GM12878 (cell line): ENCODE data around the gene RASAL2. TPM values are rescaled to one million over a fixed set of nuclear protein-coding genes. Genes with fewer than 3 reads are reported as not detected.

Experiments
- ATAC-seq: fragments of 200-7000 bp; cut with Tn5 transposase; 3 replicates; pipeline ENCODE4 v1.9.1; 2020; ENCODE audit warnings: mild to moderate bottlenecking, moderate library complexity
- BruUV-seq: library from RNA; stranded (reverse); fragments of 400-500 nt; replicated peaks from 2 replicates; lab custom pipeline; 2021; lab: Mats Ljungman, UMichigan
- CTCF ChIA-PET: fragments of 300-600 bp; sonication (Branson Sonifier 250); formaldehyde crosslinking; extraction: SDS; loops from one replicate; lab custom pipeline; 2021; ENCODE audit warnings: inconsistent platforms; lab: Yijun Ruan, JAX
- POLR2A ChIA-PET: fragments of 350-600 bp; formaldehyde crosslinking; extraction: SDS; loops from one replicate; lab custom pipeline; 2021; ENCODE audit warnings: inconsistent platforms; lab: Charles Lee
- RAD21 ChIA-PET: fragments of 300-600 bp; sonication (Branson Sonifier 250); formaldehyde crosslinking; loops from one replicate; lab custom pipeline; 2023; ENCODE audit warnings: antibody characterized with exemption; ENCODE audit not compliant: unreplicated experiment; lab: Charles Lee
- SMC1A ChIA-PET: fragments of 300-600 bp; sonication (Branson Sonifier 250); formaldehyde crosslinking; loops from one replicate; lab custom pipeline; 2023; ENCODE audit not compliant: unreplicated experiment, uncharacterized antibody; lab: Charles Lee
- DNase-seq: peaks from one replicate; pipeline ENCODE4 v3.0.0-alpha.2; 2011; ENCODE audit warnings: low read depth, low spot score
- FAIRE-seq: peaks from 3 replicates; lab custom pipeline; 2011; peaks lifted over from hg19 to GRCh38; lab: Jason Lieb, UNC
- H2AFZ ChIP-seq: 2 replicates; pipeline ENCODE4 v1.6.0; 2011; ENCODE audit warnings: low read depth, low read length, control low read depth; ENCODE audit not compliant: control insufficient read depth
- H3K27ac ChIP-seq: 2 replicates; pipeline ENCODE4 v1.5.1; 2011; ENCODE audit warnings: control low read depth; ENCODE audit not compliant: control insufficient read depth, insufficient read depth
- H3K27me3 ChIP-seq, 2 experiments: replicated peaks in 1 of 2; 2 replicates each; pipeline versions ENCODE4 v1.6.0 to v1.6.1; 2011; ENCODE audit warnings: low read length in 1 of 2; ENCODE audit not compliant: control insufficient read depth in 2 of 2, insufficient read depth in 2 of 2
- H3K36me3 ChIP-seq, 2 experiments: 2 replicates each; pipeline ENCODE4 v1.5.1; 2011; ENCODE audit warnings: low read length in 1 of 2; ENCODE audit not compliant: control insufficient read depth in 2 of 2, insufficient read depth in 2 of 2
- H3K4me1 ChIP-seq: 2 replicates; pipeline ENCODE4 v1.6.1; 2011; ENCODE audit warnings: mild to moderate bottlenecking, low read length, moderate library complexity, mixed read lengths; ENCODE audit not compliant: control insufficient read depth, insufficient read depth
- H3K4me2 ChIP-seq: 2 replicates; pipeline ENCODE4 v1.6.0; 2011; ENCODE audit warnings: control low read depth; ENCODE audit not compliant: control insufficient read depth, insufficient read depth
- H3K4me3 ChIP-seq: fragments of 200-600 bp; sonication (generic); 2 replicates; pipeline ENCODE4 v1.5.1; 2016
- H3K79me2 ChIP-seq: 2 replicates; pipeline ENCODE4 v1.6.0; 2011; ENCODE audit warnings: low read length; ENCODE audit not compliant: control insufficient read depth, insufficient read depth
- H3K9ac ChIP-seq: 2 replicates; pipeline ENCODE4 v1.8.0; 2011; ENCODE audit warnings: low read length, control low read depth, mixed read lengths; ENCODE audit not compliant: control insufficient read depth, insufficient read depth
- H3K9me3 ChIP-seq: replicated peaks from 3 replicates; pipeline ENCODE4 v1.5.1; 2011; ENCODE audit warnings: mild to moderate bottlenecking, low read length; ENCODE audit not compliant: control insufficient read depth, insufficient read depth
- H4K20me1 ChIP-seq: 2 replicates; pipeline ENCODE4 v1.6.0; 2011; ENCODE audit not compliant: control insufficient read depth, insufficient read depth
- BCL3 ChIP-seq: IDR thresholded peaks from 2 replicates; pipeline ENCODE4 v1.6.1; 2011; ENCODE audit warnings: borderline replicate concordance, low read depth, mild to moderate bottlenecking, moderate library complexity, low read length; ENCODE audit not compliant: insufficient read depth, poor library complexity, severe bottlenecking
- GATAD2B ChIP-seq: fragments of 450-650 bp; conservative IDR thresholded peaks from 2 replicates; pipeline ENCODE4 v1.6.1; 2017; ENCODE audit warnings: low read depth, mild to moderate bottlenecking, moderate library complexity
- HDAC2 ChIP-seq: fragments of 200-600 bp; sonication (generic); IDR thresholded peaks from 2 replicates; pipeline ENCODE4 v1.6.1; 2017
- MYB ChIP-seq: fragments of 150-350 bp; IDR thresholded peaks from 2 replicates; pipeline ENCODE4 v1.6.1; 2014; ENCODE audit warnings: mild to moderate bottlenecking, low read depth, low read length, borderline replicate concordance
- NFXL1 ChIP-seq: fragments of 450-650 bp; IDR thresholded peaks from 2 replicates; pipeline ENCODE4 v1.6.1; 2017; ENCODE audit warnings: antibody characterized with exemption, mild to moderate bottlenecking, borderline replicate concordance
- PAX8 ChIP-seq: fragments of 450-650 bp; IDR thresholded peaks from 2 replicates; pipeline ENCODE4 v1.6.1; 2017; ENCODE audit warnings: mild to moderate bottlenecking, moderate library complexity
- POLR2AphosphoS2 ChIP-seq: IDR thresholded peaks from 2 replicates; pipeline ENCODE4 v1.6.1; 2011; ENCODE audit warnings: low read depth, mild to moderate bottlenecking, low read length, improper control_type of control experiment, moderate library complexity
- POU2F2 ChIP-seq: IDR thresholded peaks from 3 replicates; pipeline ENCODE4 v1.6.1; 2011; ENCODE audit warnings: low read depth, mild to moderate bottlenecking, low read length, borderline replicate concordance
- RELA ChIP-seq: fragments of 450-650 bp; IDR thresholded peaks from 2 replicates; pipeline ENCODE4 v1.8.0; 2014; ENCODE audit warnings: borderline replicate concordance; ENCODE audit not compliant: partially characterized antibody
- TCF7 ChIP-seq: IDR thresholded peaks from 2 replicates; pipeline ENCODE4 v1.6.1; 2014; ENCODE audit warnings: antibody characterized with exemption, borderline replicate concordance
- ZNF217 ChIP-seq: fragments of 450-650 bp; IDR thresholded peaks from 2 replicates; pipeline ENCODE4 v1.6.1; 2017; ENCODE audit warnings: antibody characterized with exemption, mild to moderate bottlenecking
- WGBS: methylation state at CpG from one replicate; pipeline ENCODE4 v1.1.6; 2016; ENCODE audit warnings: low lambda C conversion rate; ENCODE audit not compliant: insufficient replicate concordance, insufficient coverage; ENCODE audit errors: missing lambda C conversion rate; 5-methylcytosine and 5-hydroxymethylcytosine counted together
- in situ Hi-C: fragments of 300-500 bp; cut with MboI; formaldehyde crosslinking; loops from 9 replicates; pipeline ENCODE4 v1.14.3; 2018; ENCODE audit warnings: mixed read lengths
- intact Hi-C: fragments of 100-400 bp; cut with micrococcal nuclease; formaldehyde crosslinking; loops from one replicate; pipeline ENCODE4 v1.14.2; 2022; ENCODE audit not compliant: unreplicated experiment
- polyA plus RNA-seq, 11 experiments: library from polyadenylated mRNA; depleted of rRNA in 4 of 11; unstranded in 6 of 11; stranded (reverse) in 5 of 11; fragments of >200 nt; fragmentation: Nextera tagmentation in 4 of 11; fragmentation: Illumina TruSeq in 1 of 11; extraction: Ambion mirVana in 4 of 11; extraction: Trizol in 1 of 11; gene quantifications; 1 replicate in 1 of 11; 2 replicates in 10 of 11; pipeline versions ENCODE4 v1.2.1 to v1.2.3, GENCODE V29; 2011 to 2016; ENCODE audit warnings: inconsistent platforms in 2 of 11, missing spikeins in 2 of 11, low read depth in 1 of 11
- total RNA-seq, 4 experiments: library from RNA; depleted of rRNA in 3 of 4; stranded (reverse); fragments of >200 nt in 3 of 4; fragmentation: Illumina TruSeq in 1 of 4; extraction: Trizol in 1 of 4; gene quantifications; 2 replicates each; pipeline versions ENCODE4 v1.2.1 to v1.2.3, GENCODE V29; 2013 to 2021
- TF ChIP-seq, protein P1 (sequence below): fragments of 450-650 bp; IDR thresholded peaks from 2 replicates; pipeline ENCODE4 v1.6.1; 2018; ENCODE audit warnings: mild to moderate bottlenecking, low read depth, moderate library complexity; ENCODE audit not compliant: partially characterized antibody
- TF ChIP-seq, protein P2 (sequence below): IDR thresholded peaks from 2 replicates; pipeline ENCODE4 v1.6.1; 2012; ENCODE audit warnings: low read depth, low read length, improper control_type of control experiment
- TF ChIP-seq, protein P3 (sequence below): fragments of 450-650 bp; IDR thresholded peaks from 2 replicates; pipeline ENCODE4 v1.6.1; 2017; ENCODE audit warnings: mild to moderate bottlenecking
- TF ChIP-seq, protein P4 (sequence below): IDR thresholded peaks from 2 replicates; pipeline ENCODE4 v1.6.1; 2011; ENCODE audit warnings: low read depth, mild to moderate bottlenecking, low read length, moderate library complexity, borderline replicate concordance; ENCODE audit errors: extremely low read depth

RASAL2 gene
- total and polyA plus RNA-seq, 10 of the 15 experiments (the other 5 are each of a cell fraction or from before 2014, with no cell fraction given) = 0.02 to 6.9 (median 0.17) TPM; not detected in 1

DNA sequence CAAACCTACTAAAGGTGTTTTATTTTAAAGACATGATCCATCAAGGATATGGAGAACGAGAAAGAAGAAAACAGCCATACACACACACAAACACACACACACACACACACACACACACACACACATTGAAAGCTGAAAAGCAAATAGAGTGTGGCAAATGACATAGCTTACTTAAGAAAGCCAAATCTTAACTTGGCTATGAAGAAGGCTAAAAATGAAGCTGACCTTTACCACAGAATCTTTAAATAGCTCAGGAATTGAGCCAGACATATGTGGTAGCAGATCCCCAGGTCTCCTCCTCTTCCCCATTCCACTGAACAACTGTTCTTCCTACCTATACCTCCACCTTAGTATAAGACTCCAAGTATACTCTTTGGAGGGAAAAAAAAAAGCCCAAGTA, 217.3 kb downstream of the RASAL2 start:
- H3K4me2 ChIP-seq = no peak overlapping the region
- no peaks in the 10 kb centered on the region for H3K36me3 ChIP-seq
- BruUV-seq = no TSS peak
- SMC1A ChIA-PET = interaction anchor here (0.6 to 5.2 kb wide), 11 partner anchors 11 to 692 kb away, joined by 3 to 73 read pairs (median 6); no protein-coding TSS in a partner anchor
- in situ Hi-C loops (loop anchor here (5.0 kb wide), 1 partner anchor 191 kb away; no protein-coding TSS in a partner anchor), intact Hi-C loops (loop anchor here (2.0 kb wide), 1 partner anchor 692 kb away; no protein-coding TSS in a partner anchor)
- FAIRE-seq = no peak
- no peak overlapping the region for H3K27ac ChIP-seq
- CTCF ChIA-PET = interaction anchor here (0.6 to 8.1 kb wide), 23 partner anchors 12 to 1498 kb away, joined by 3 to 187 read pairs (median 4); no protein-coding TSS in a partner anchor
- H3K4me3 ChIP-seq = no peak overlapping the region
- no peaks in the 10 kb centered on the region for H3K4me1 ChIP-seq
- no peak for ATAC-seq
- no peaks in the 10 kb centered on the region for H4K20me1 ChIP-seq
- RAD21 ChIA-PET = interaction anchor here (1.1 to 1.9 kb wide), 6 partner anchors 11 to 692 kb away, joined by 3 to 19 read pairs (median 5); no protein-coding TSS in a partner anchor
- TF ChIP-seq PAX8 = no peak
- no peak for TF ChIP-seq ZNF217
- no peak for TF ChIP-seq BCL3
- no peak for TF ChIP-seq TCF7
- TF ChIP-seq, protein P1, sequence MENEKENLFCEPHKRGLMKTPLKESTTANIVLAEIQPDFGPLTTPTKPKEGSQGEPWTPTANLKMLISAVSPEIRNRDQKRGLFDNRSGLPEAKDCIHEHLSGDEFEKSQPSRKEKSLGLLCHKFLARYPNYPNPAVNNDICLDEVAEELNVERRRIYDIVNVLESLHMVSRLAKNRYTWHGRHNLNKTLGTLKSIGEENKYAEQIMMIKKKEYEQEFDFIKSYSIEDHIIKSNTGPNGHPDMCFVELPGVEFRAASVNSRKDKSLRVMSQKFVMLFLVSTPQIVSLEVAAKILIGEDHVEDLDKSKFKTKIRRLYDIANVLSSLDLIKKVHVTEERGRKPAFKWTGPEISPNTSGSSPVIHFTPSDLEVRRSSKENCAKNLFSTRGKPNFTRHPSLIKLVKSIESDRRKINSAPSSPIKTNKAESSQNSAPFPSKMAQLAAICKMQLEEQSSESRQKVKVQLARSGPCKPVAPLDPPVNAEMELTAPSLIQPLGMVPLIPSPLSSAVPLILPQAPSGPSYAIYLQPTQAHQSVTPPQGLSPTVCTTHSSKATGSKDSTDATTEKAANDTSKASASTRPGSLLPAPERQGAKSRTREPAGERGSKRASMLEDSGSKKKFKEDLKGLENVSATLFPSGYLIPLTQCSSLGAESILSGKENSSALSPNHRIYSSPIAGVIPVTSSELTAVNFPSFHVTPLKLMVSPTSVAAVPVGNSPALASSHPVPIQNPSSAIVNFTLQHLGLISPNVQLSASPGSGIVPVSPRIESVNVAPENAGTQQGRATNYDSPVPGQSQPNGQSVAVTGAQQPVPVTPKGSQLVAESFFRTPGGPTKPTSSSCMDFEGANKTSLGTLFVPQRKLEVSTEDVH = no peak
- no peak for TF ChIP-seq GATAD2B
- TF ChIP-seq, protein P2, sequence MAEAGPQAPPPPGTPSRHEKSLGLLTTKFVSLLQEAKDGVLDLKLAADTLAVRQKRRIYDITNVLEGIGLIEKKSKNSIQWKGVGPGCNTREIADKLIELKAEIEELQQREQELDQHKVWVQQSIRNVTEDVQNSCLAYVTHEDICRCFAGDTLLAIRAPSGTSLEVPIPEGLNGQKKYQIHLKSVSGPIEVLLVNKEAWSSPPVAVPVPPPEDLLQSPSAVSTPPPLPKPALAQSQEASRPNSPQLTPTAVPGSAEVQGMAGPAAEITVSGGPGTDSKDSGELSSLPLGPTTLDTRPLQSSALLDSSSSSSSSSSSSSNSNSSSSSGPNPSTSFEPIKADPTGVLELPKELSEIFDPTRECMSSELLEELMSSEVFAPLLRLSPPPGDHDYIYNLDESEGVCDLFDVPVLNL = no peak
- no peak for TF ChIP-seq POLR2AphosphoS2
- no peak for TF ChIP-seq RELA
- no peak for TF ChIP-seq POU2F2
- TF ChIP-seq MYB = no peak
- no peak for TF ChIP-seq HDAC2
- TF ChIP-seq, protein P3, sequence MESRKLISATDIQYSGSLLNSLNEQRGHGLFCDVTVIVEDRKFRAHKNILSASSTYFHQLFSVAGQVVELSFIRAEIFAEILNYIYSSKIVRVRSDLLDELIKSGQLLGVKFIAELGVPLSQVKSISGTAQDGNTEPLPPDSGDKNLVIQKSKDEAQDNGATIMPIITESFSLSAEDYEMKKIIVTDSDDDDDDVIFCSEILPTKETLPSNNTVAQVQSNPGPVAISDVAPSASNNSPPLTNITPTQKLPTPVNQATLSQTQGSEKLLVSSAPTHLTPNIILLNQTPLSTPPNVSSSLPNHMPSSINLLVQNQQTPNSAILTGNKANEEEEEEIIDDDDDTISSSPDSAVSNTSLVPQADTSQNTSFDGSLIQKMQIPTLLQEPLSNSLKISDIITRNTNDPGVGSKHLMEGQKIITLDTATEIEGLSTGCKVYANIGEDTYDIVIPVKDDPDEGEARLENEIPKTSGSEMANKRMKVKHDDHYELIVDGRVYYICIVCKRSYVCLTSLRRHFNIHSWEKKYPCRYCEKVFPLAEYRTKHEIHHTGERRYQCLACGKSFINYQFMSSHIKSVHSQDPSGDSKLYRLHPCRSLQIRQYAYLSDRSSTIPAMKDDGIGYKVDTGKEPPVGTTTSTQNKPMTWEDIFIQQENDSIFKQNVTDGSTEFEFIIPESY = no peak
- TF ChIP-seq, protein P4, sequence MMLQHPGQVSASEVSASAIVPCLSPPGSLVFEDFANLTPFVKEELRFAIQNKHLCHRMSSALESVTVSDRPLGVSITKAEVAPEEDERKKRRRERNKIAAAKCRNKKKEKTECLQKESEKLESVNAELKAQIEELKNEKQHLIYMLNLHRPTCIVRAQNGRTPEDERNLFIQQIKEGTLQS = no peak
- no peak for TF ChIP-seq NFXL1
- H2AFZ ChIP-seq = no peak overlapping the region
- POLR2A ChIA-PET = interaction anchor here (0.6 kb wide), 1 partner anchor 8 kb away, joined by 6 read pairs; no protein-coding TSS in a partner anchor
- no peaks in the 10 kb centered on the region for H3K9me3 ChIP-seq
- H3K79me2 ChIP-seq = no peaks in the 10 kb centered on the region
- no peak for DNase-seq
- no peaks in the 10 kb centered on the region for H3K27me3 ChIP-seq
- H3K9ac ChIP-seq = no peak overlapping the region
- WGBS = 13% methylated on average over 1 of the region's 1 CpG
